Loucy (cell line): Measurements from ENCODE around the gene MISP.
A peak's percentile ranks its signal among the peaks of the same experiment; 100 is the strongest.

Experiments used
- H2AFZ ChIP-seq: fragments of 200-600 bp; sonication (generic); 2 replicates; pipeline ENCODE4 v1.6.0; 2016; ENCODE audit warnings: antibody characterized with exemption, mild to moderate bottlenecking, low read length, moderate library complexity
- H3F3A ChIP-seq: fragments of 200-600 bp; 2 replicates; pipeline ENCODE4 v1.6.0; 2016; ENCODE audit warnings: antibody characterized with exemption, low read depth, mild to moderate bottlenecking
- H3K27me3 ChIP-seq: fragments of 200-600 bp; sonication (generic); 2 replicates; pipeline ENCODE4 v1.6.1; 2014; ENCODE audit warnings: low read length, mild to moderate bottlenecking; ENCODE audit not compliant: insufficient read depth, poor library complexity, severe bottlenecking
- H3K36me3 ChIP-seq: fragments of 200-600 bp; sonication (generic); 2 replicates; pipeline ENCODE4 v1.6.1; 2016; ENCODE audit warnings: low read length; ENCODE audit not compliant: insufficient read depth
- H3K4me1 ChIP-seq: fragments of 200-600 bp; sonication (generic); 2 replicates; pipeline ENCODE4 v1.5.1; 2014; ENCODE audit warnings: low read length, mild to moderate bottlenecking; ENCODE audit not compliant: insufficient read depth, poor library complexity, severe bottlenecking
- H3K4me2 ChIP-seq: fragments of 200-600 bp; sonication (generic); 2 replicates; pipeline ENCODE4 v1.6.0; 2014; ENCODE audit warnings: antibody characterized with exemption, low read length, low read depth, mild to moderate bottlenecking; ENCODE audit not compliant: poor library complexity, severe bottlenecking
- H3K4me3 ChIP-seq: fragments of 200-600 bp; sonication (generic); 2 replicates; pipeline ENCODE4 v1.5.1; 2014; ENCODE audit warnings: low read length, mild to moderate bottlenecking, mixed read lengths; ENCODE audit not compliant: poor library complexity, severe bottlenecking
- H3K79me2 ChIP-seq: fragments of 200-600 bp; sonication (generic); 2 replicates; pipeline ENCODE4 v1.6.1; 2014; ENCODE audit warnings: low read length; ENCODE audit not compliant: insufficient read depth
- H3K9ac ChIP-seq: fragments of 200-600 bp; sonication (generic); 2 replicates; pipeline ENCODE4 v1.6.0; 2014; ENCODE audit warnings: mild to moderate bottlenecking, low read depth, low read length, moderate library complexity; ENCODE audit not compliant: poor library complexity, severe bottlenecking
- H3K9me2 ChIP-seq: fragments of 200-600 bp; sonication (generic); replicated peaks from 2 replicates; pipeline ENCODE4 v1.6.1; 2016; ENCODE audit warnings: low read depth, low read length, mixed read lengths
- H3K9me3 ChIP-seq: fragments of 200-600 bp; sonication (generic); 2 replicates; pipeline ENCODE4 v1.6.1; 2014; ENCODE audit warnings: mild to moderate bottlenecking, antibody characterized with exemption, low read length, low read depth; ENCODE audit not compliant: insufficient read depth
- H4K20me1 ChIP-seq: fragments of 200-600 bp; sonication (generic); 2 replicates; pipeline ENCODE4 v1.6.0; 2014; ENCODE audit warnings: antibody characterized with exemption, low read length, mild to moderate bottlenecking; ENCODE audit not compliant: insufficient read depth, poor library complexity, severe bottlenecking
- EZH2phosphoT487 ChIP-seq: fragments of 200-600 bp; IDR thresholded peaks from 2 replicates; pipeline ENCODE4 v1.6.1; 2018; ENCODE audit warnings: antibody characterized with exemption, mild to moderate bottlenecking, moderate library complexity, borderline replicate concordance
- TF ChIP-seq, protein P1 (sequence below): fragments of 200-600 bp; sonication (generic); conservative IDR thresholded peaks from 2 replicates; pipeline ENCODE4 v1.5.1; 2014; ENCODE audit warnings: mild to moderate bottlenecking, antibody characterized with exemption, low read length

MISP gene

DNA sequence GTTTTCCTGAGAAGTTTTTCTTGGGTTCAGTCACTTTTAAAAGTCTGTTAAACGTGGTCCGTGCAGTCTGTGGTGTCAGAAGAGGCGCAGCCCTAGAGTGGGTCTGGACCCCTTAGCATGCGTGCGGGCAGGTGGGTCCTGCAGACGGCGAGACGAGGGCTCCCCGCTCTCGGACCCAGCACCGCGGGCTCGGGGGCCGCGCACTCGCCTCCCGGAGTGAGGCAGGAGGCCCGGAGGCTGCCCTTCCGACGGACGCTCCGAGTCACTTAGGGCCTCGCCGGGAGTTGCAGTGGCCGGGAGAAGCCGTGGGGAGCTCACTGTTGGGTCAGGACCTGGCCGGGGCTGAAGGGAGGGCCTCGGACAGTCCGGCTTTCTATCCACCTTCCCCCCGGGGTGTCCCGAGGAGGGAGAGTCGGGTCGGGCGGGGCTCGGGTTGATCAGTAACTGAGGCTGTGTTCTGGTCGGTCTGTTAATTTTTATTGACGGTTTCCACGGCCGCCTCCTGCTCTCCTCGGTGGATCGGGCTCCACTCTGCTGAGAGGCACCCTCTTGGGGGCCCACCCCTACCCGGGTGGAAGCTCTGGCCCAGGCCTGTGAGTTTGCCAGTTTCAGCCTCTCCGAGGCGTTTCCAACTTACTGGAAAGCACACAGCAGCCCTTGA is 47.6 kb downstream of the MISP start:
- TF ChIP-seq, protein P1, sequence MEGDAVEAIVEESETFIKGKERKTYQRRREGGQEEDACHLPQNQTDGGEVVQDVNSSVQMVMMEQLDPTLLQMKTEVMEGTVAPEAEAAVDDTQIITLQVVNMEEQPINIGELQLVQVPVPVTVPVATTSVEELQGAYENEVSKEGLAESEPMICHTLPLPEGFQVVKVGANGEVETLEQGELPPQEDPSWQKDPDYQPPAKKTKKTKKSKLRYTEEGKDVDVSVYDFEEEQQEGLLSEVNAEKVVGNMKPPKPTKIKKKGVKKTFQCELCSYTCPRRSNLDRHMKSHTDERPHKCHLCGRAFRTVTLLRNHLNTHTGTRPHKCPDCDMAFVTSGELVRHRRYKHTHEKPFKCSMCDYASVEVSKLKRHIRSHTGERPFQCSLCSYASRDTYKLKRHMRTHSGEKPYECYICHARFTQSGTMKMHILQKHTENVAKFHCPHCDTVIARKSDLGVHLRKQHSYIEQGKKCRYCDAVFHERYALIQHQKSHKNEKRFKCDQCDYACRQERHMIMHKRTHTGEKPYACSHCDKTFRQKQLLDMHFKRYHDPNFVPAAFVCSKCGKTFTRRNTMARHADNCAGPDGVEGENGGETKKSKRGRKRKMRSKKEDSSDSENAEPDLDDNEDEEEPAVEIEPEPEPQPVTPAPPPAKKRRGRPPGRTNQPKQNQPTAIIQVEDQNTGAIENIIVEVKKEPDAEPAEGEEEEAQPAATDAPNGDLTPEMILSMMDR, result no peak
- no peak for TF ChIP-seq EZH2phosphoT487
- H3K79me2 ChIP-seq, result peaks cover 68% of the 10 kb centered on the region
- H3K27me3 ChIP-seq, result peaks cover 8% of the 10 kb centered on the region
- peaks cover 25% of the 10 kb centered on the region for H3K4me1 ChIP-seq
- H3F3A ChIP-seq, result no peaks in the 10 kb centered on the region
- H3K4me3 ChIP-seq, result peak overlapping the region; percentile 97
- peak overlapping the region; percentile 98 for H3K9ac ChIP-seq
- H3K9me3 ChIP-seq, result no peaks in the 10 kb centered on the region
- H4K20me1 ChIP-seq, result peaks cover 57% of the 10 kb centered on the region
- peaks cover 41% of the 10 kb centered on the region for H3K36me3 ChIP-seq
- no peaks in the 10 kb centered on the region for H3K9me2 ChIP-seq
- no peak overlapping the region for H2AFZ ChIP-seq
- H3K4me2 ChIP-seq, result peak overlapping the region; percentile 93

GRCh38 chr19:799076-799881 is 48.4 kb downstream of the MISP start:
- Histone ChIP-seq H3K4me3 (peak overlapping the region; percentile 97), H4K20me1 (peaks cover 64% of the 10 kb centered on the region), H3F3A (no peaks in the 10 kb centered on the region), H3K79me2 (peaks cover 75% of the 10 kb centered on the region), H3K9ac (peak overlapping the region; percentile 98), H3K9me3 (no peaks in the 10 kb centered on the region), H3K27me3 (peaks cover 8% of the 10 kb centered on the region), H3K9me2 (no peaks in the 10 kb centered on the region), H3K36me3 (peaks cover 48% of the 10 kb centered on the region), H3K4me2 (peak overlapping the region; percentile 93), H3K4me1 (peaks cover 25% of the 10 kb centered on the region), H2AFZ (no peak overlapping the region)
- TF ChIP-seq, protein P1, result peak; percentile 33
- TF ChIP-seq EZH2phosphoT487, result no peak

DNA sequence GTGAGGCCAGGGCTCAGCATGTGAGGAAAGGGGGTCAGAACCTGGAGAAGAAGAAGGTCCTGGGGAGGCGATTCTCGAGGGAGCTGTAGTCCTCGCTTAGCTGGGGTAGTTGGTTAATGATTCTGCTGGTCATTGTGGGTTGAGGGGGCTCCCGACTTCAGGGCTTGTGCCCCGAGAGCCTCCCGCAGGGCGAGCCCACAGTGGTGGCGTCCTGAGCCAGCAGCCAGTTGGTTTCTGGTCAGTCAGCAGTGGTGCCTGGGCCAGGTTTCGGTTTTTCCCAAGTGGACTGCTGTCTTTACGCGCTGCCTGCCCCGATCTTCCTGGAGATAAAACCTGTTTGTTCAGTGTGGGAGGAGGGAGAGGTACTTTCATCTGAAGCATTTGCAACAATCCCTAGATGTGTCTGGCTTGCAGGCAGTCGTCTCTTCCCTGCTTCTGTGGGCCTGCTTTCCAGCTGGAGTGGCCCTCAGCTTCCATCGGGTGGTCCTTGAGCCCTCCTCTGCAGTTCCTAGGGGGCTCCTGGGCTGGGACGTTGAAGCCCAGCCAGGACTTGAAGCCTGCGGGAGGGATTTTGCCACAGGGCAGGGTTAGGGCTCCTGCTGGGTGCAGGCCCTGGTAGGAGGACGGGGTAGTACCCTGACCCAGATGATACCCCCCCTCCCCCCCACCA is 49.6 kb downstream of the MISP start:
- H3K79me2 ChIP-seq, result peaks cover 87% of the 10 kb centered on the region
- peak overlapping the region; percentile 98 for H3K9ac ChIP-seq
- no peak overlapping the region for H2AFZ ChIP-seq
- TF ChIP-seq, protein P1, result no peak
- TF ChIP-seq EZH2phosphoT487, result no peak
- no peaks in the 10 kb centered on the region for H3K9me3 ChIP-seq
- H3K9me2 ChIP-seq, result no peaks in the 10 kb centered on the region
- H3F3A ChIP-seq, result no peaks in the 10 kb centered on the region
- peaks cover 76% of the 10 kb centered on the region for H4K20me1 ChIP-seq
- peak overlapping the region; percentile 97 for H3K4me3 ChIP-seq
- H3K27me3 ChIP-seq, result peaks cover 8% of the 10 kb centered on the region
- H3K4me2 ChIP-seq, result peak overlapping the region; percentile 93
- H3K4me1 ChIP-seq, result peaks cover 25% of the 10 kb centered on the region
- peaks cover 61% of the 10 kb centered on the region for H3K36me3 ChIP-seq
